A549 (cell line): ENCODE measurements around the gene HSPG2. TPM values are rescaled to one million over a fixed set of nuclear protein-coding genes. Genes with fewer than 3 reads are reported as not detected.

Experiments
- ATAC-seq, 2 experiments: fragments of 200-7000 bp in 1 of 2; fragments of >200 bp in 1 of 2; cut with Nextera tagmentation in 1 of 2; cut with Tn5 transposase in 1 of 2; 3 replicates each; pipeline versions ENCODE4 v1.8.0 to v1.9.1; 2018 to 2020; ENCODE audit warnings: mild to moderate bottlenecking in 1 of 2, moderate library complexity in 1 of 2
- CTCF ChIA-PET: fragments of 300-600 bp; sonication (Branson Sonifier 250); formaldehyde crosslinking; extraction: SDS; loops from one replicate; lab custom pipeline; 2021; ENCODE audit warnings: antibody characterized with exemption, inconsistent platforms; lab: Yijun Ruan, JAX
- POLR2A ChIA-PET: fragments of 350-600 bp; formaldehyde crosslinking; extraction: SDS; loops from one replicate; lab custom pipeline; 2021; ENCODE audit warnings: antibody characterized with exemption, inconsistent platforms; lab: Yijun Ruan, JAX
- DNase-seq, 2 experiments: peaks; one replicate each; pipeline versions ENCODE4 v3.0.0 to v3.0.0-alpha.2; 2011 to 2016; ENCODE audit warnings: low read depth in 1 of 2, low spot score in 1 of 2
- FAIRE-seq: peaks from 2 replicates; lab custom pipeline; 2011; peaks lifted over from hg19 to GRCh38; lab: Jason Lieb, UNC
- H3K27ac ChIP-seq, 2 experiments: fragments of >200 bp; sonication (Bioruptor Twin); formaldehyde crosslinking; 3 replicates each; pipeline ENCODE4 v1.5.1; 2016 to 2017
- H3K4me1 ChIP-seq: fragments of >200 bp; sonication (Bioruptor Twin); formaldehyde crosslinking; 3 replicates; pipeline ENCODE4 v1.6.1; 2016
- H3K4me2 ChIP-seq: fragments of >200 bp; sonication (Bioruptor Twin); formaldehyde crosslinking; 3 replicates; pipeline ENCODE4 v1.6.1; 2016
- H3K4me3 ChIP-seq: fragments of >200 bp; sonication (Bioruptor Twin); formaldehyde crosslinking; 3 replicates; pipeline ENCODE4 v1.5.1; 2016
- H3K9me3 ChIP-seq: fragments of >200 bp; sonication (Bioruptor Twin); formaldehyde crosslinking; 3 replicates; pipeline ENCODE4 v1.6.1; 2016
- CBX2 ChIP-seq: fragments of 200-600 bp; sonication (generic); IDR thresholded peaks from 2 replicates; pipeline ENCODE4 v1.6.1; 2016; ENCODE audit warnings: low read depth, mild to moderate bottlenecking, borderline replicate concordance
- CBX8 ChIP-seq: fragments of 200-600 bp; sonication (generic); IDR thresholded peaks from 2 replicates; pipeline ENCODE4 v1.6.1; 2016
- CHD4 ChIP-seq: fragments of 200-600 bp; sonication (generic); IDR thresholded peaks from 2 replicates; pipeline ENCODE4 v1.6.1; 2016; ENCODE audit warnings: antibody characterized with exemption, mild to moderate bottlenecking, borderline replicate concordance
- EHF ChIP-seq: fragments of 250-450 bp; sonication (Bioruptor Pico); IDR thresholded peaks from 2 replicates; pipeline ENCODE4 v1.5.0; 2020; ENCODE audit warnings: mild to moderate bottlenecking
- EP300 ChIP-seq, 2 experiments: fragments of >200 bp; sonication (Bioruptor Twin); formaldehyde crosslinking; IDR thresholded peaks; 2 replicates in 1 of 2; 3 replicates in 1 of 2; pipeline ENCODE4 v1.6.1; 2016 to 2017
- ESRRA ChIP-seq: fragments of 150-350 bp; IDR thresholded peaks from 2 replicates; pipeline ENCODE4 v1.6.1; 2014; ENCODE audit warnings: mild to moderate bottlenecking, low read length, borderline replicate concordance
- FOSB ChIP-seq: fragments of 250-450 bp; sonication (Bioruptor Pico); IDR thresholded peaks from 2 replicates; pipeline ENCODE4 v1.5.0; 2020; ENCODE audit warnings: mild to moderate bottlenecking, moderate library complexity
- FOXS1 ChIP-seq: fragments of 250-450 bp; sonication (Bioruptor Pico); IDR thresholded peaks from 2 replicates; pipeline ENCODE4 v1.5.0; 2020; ENCODE audit warnings: mild to moderate bottlenecking, moderate library complexity
- HDAC2 ChIP-seq: fragments of 200-600 bp; sonication (generic); IDR thresholded peaks from 2 replicates; pipeline ENCODE4 v1.6.1; 2016
- MYC ChIP-seq: IDR thresholded peaks from 2 replicates; pipeline ENCODE4 v1.6.1; 2012; ENCODE audit warnings: mild to moderate bottlenecking, inconsistent platforms, low read length, improper control_type of control experiment, borderline replicate concordance
- NFE2L2 ChIP-seq: fragments of 150-350 bp; conservative IDR thresholded peaks from 2 replicates; pipeline ENCODE4 v1.6.1; 2014; ENCODE audit warnings: low read length
- RARB ChIP-seq: fragments of 250-450 bp; sonication (Bioruptor Pico); IDR thresholded peaks from 2 replicates; pipeline ENCODE4 v1.8.0; 2021; ENCODE audit warnings: mild to moderate bottlenecking, moderate library complexity
- RCOR1 ChIP-seq: fragments of 150-350 bp; IDR thresholded peaks from 2 replicates; pipeline ENCODE4 v1.6.1; 2014; ENCODE audit warnings: antibody characterized with exemption, low read length, low read depth
- RFX5 ChIP-seq: fragments of 450-650 bp; IDR thresholded peaks from 2 replicates; pipeline ENCODE4 v1.7.1; 2014; ENCODE audit warnings: antibody characterized with exemption, mild to moderate bottlenecking, moderate library complexity
- RNF2 ChIP-seq: fragments of 200-600 bp; sonication (generic); IDR thresholded peaks from 2 replicates; pipeline ENCODE4 v1.6.1; 2016; ENCODE audit warnings: low read depth, mild to moderate bottlenecking, antibody characterized with exemption, moderate library complexity, borderline replicate concordance
- SMC3 ChIP-seq: fragments of >200 bp; sonication (Bioruptor Twin); formaldehyde crosslinking; IDR thresholded peaks from 3 replicates; pipeline ENCODE4 v1.6.1; 2018; ENCODE audit warnings: inconsistent platforms
- SREBF2 ChIP-seq: fragments of 450-650 bp; IDR thresholded peaks from 2 replicates; pipeline ENCODE4 v1.6.1; 2014; ENCODE audit warnings: mild to moderate bottlenecking, moderate library complexity
- TFCP2L1 ChIP-seq: fragments of 250-450 bp; sonication (Bioruptor Pico); IDR thresholded peaks from 2 replicates; pipeline ENCODE4 v1.5.0; 2021; ENCODE audit warnings: mild to moderate bottlenecking
- TP53 ChIP-seq: fragments of 250-450 bp; sonication (Bioruptor Pico); IDR thresholded peaks from 2 replicates; pipeline ENCODE4 v1.5.0; 2021; ENCODE audit warnings: mild to moderate bottlenecking, moderate library complexity
- ZC3H11A ChIP-seq: fragments of 450-650 bp; IDR thresholded peaks from 2 replicates; pipeline ENCODE4 v1.6.1; 2014; ENCODE audit warnings: antibody characterized with exemption, mild to moderate bottlenecking
- ZFP36 ChIP-seq: fragments of 450-650 bp; IDR thresholded peaks from 2 replicates; pipeline ENCODE4 v1.6.1; 2014; ENCODE audit warnings: borderline replicate concordance; ENCODE audit not compliant: partially characterized antibody
- ZNF302 ChIP-seq: fragments of 250-450 bp; sonication (Bioruptor Pico); IDR thresholded peaks from 2 replicates; pipeline ENCODE4 v1.9.0; 2021; ENCODE audit warnings: inconsistent platforms, mild to moderate bottlenecking, moderate library complexity
- ZSCAN20 ChIP-seq: fragments of 250-450 bp; sonication (Bioruptor Pico); IDR thresholded peaks from 2 replicates; pipeline ENCODE4 v1.8.0; 2022; ENCODE audit warnings: mild to moderate bottlenecking, moderate library complexity
- WGBS: methylation state at CpG from one replicate; pipeline ENCODE4 v1.1.6; 2017; ENCODE audit errors: missing lambda C conversion rate; 5-methylcytosine and 5-hydroxymethylcytosine counted together
- polyA plus RNA-seq, 4 experiments: library from polyadenylated mRNA; depleted of rRNA in 3 of 4; stranded (reverse); fragments of >200 nt; fragmentation: RNase III in 1 of 4; extraction: RNeasy Plus Mini Kit Qiagen cat#74134 plus additional on column Dnase treatment in 1 of 4; gene quantifications; 2 replicates in 3 of 4; 3 replicates in 1 of 4; pipeline ENCODE4 v1.2.3, GENCODE V29; 2011 to 2017
- TF ChIP-seq, protein P1 (sequence below): IDR thresholded peaks from 2 replicates; pipeline ENCODE4 v1.6.1; 2012; ENCODE audit warnings: low read depth, borderline replicate concordance
- TF ChIP-seq, protein P2 (sequence below): fragments of 250-450 bp; sonication (Bioruptor Pico); IDR thresholded peaks from 2 replicates; pipeline ENCODE4 v1.5.0; 2021; ENCODE audit warnings: mild to moderate bottlenecking, moderate library complexity, borderline replicate concordance
- TF ChIP-seq, protein P3 (sequence below): fragments of >200 bp; sonication (Bioruptor Twin); formaldehyde crosslinking; IDR thresholded peaks from 3 replicates; pipeline ENCODE4 v1.5.1; 2016
- TF ChIP-seq, protein P4 (sequence below): fragments of 200-600 bp; sonication (generic); IDR thresholded peaks from 2 replicates; pipeline ENCODE4 v1.6.1; 2016; ENCODE audit warnings: antibody characterized with exemption, mild to moderate bottlenecking, moderate library complexity
- TF ChIP-seq, protein P5 (sequence below): fragments of >200 bp; sonication (Bioruptor Twin); formaldehyde crosslinking; IDR thresholded peaks from 3 replicates; pipeline ENCODE4 v1.6.1; 2016

Gene HSPG2
- polyA plus RNA-seq, 2 of the 4 experiments (the other 2 are of a cell fraction) = 7.0 to 42.7 TPM

DNA sequence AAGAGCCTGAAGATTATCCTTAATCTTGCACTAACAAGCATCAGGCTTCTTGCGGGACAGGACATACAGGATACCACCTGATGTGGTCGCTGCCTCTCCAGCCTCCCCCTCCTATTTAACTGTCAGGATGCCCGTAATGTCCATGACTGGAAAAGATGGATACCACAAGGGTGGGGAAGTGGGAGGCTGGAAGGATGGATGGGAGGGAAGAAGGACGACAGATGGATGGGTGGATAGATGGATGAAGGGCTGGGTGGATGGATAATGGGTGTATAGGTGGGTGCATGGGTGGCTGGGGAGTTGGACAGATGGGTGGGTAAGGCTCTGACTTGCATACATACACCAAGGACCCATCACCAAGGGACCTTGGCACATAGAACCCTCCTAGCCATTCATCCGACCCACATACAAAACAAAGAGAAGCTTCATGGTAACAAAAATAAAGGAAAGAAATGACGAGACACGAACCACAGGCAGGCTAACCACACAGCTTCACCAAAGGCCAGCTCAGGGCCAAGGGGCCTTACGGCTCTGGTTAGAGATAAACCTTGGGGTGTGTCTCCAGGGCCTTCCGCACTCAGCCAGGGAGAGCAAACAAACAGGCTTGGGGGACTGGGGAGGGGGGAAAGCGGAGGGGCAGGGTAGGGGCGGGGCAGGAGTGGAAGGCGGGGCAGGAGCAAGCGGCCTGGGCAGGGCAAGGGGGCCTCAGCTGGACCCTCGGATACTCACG, 50.5 kb downstream of the HSPG2 start:
- POLR2A ChIA-PET = no interaction called here
- no peak for FAIRE-seq

DNA sequence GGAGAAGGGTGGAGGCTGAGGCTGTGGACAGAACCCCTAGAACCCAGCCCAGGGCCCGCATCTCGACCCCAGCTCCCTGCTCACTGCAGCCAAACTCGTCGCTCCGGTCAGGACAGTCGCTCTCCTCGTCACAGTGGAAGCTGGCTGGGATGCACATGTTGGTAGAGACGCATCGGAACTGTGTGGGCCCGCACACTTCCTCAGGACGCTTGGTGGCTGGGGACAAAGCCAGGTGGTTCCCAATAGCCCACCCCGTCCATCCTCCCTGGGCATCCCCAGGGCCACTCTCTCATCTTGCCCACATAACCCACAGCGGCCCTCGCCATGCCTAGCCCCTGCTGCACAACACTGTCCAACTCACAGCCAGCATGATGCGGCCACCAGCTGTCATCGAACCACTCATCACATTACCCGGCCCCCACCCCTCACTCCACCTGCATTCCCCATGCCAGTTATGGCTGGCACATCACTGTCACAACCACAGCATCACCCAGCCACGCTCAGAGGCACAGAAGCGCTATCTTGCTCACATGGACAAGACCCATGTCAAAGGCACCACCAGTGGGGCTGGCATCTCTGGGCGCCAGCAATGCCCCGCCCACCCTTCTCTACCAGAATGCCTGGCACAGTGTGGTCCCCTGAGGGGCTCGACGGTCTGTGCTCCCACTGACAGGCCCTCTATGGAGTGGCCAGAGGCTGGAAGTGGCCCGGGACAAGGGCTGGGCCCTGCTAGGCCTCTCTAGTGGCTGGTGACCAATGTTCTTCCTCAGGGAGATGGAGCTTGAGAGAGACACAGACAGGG, 51.7 kb downstream of the HSPG2 start:
- TF ChIP-seq EP300 (IDR thresholded peaks at IDR 0.05) (no peak), ZFP36 (no peak), NFE2L2 (no peak), ESRRA (no peak), ZC3H11A (no peak), SMC3 (no peak), RNF2 (no peak), RFX5 (no peak), HDAC2 (no peak), MYC (no peak), ZNF302 (CRISPR knock-in tag) (no peak)
- TF ChIP-seq, protein P1, sequence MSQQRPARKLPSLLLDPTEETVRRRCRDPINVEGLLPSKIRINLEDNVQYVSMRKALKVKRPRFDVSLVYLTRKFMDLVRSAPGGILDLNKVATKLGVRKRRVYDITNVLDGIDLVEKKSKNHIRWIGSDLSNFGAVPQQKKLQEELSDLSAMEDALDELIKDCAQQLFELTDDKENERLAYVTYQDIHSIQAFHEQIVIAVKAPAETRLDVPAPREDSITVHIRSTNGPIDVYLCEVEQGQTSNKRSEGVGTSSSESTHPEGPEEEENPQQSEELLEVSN = no peak
- TF ChIP-seq, protein P2, sequence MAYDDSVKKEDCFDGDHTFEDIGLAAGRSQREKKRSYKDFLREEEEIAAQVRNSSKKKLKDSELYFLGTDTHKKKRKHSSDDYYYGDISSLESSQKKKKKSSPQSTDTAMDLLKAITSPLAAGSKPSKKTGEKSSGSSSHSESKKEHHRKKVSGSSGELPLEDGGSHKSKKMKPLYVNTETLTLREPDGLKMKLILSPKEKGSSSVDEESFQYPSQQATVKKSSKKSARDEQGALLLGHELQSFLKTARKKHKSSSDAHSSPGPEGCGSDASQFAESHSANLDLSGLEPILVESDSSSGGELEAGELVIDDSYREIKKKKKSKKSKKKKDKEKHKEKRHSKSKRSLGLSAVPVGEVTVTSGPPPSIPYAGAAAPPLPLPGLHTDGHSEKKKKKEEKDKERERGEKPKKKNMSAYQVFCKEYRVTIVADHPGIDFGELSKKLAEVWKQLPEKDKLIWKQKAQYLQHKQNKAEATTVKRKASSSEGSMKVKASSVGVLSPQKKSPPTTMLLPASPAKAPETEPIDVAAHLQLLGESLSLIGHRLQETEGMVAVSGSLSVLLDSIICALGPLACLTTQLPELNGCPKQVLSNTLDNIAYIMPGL (CRISPR knock-in tag) = no peak
- TF ChIP-seq, protein P3, sequence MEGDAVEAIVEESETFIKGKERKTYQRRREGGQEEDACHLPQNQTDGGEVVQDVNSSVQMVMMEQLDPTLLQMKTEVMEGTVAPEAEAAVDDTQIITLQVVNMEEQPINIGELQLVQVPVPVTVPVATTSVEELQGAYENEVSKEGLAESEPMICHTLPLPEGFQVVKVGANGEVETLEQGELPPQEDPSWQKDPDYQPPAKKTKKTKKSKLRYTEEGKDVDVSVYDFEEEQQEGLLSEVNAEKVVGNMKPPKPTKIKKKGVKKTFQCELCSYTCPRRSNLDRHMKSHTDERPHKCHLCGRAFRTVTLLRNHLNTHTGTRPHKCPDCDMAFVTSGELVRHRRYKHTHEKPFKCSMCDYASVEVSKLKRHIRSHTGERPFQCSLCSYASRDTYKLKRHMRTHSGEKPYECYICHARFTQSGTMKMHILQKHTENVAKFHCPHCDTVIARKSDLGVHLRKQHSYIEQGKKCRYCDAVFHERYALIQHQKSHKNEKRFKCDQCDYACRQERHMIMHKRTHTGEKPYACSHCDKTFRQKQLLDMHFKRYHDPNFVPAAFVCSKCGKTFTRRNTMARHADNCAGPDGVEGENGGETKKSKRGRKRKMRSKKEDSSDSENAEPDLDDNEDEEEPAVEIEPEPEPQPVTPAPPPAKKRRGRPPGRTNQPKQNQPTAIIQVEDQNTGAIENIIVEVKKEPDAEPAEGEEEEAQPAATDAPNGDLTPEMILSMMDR = no peak
- TF ChIP-seq, protein P4, sequence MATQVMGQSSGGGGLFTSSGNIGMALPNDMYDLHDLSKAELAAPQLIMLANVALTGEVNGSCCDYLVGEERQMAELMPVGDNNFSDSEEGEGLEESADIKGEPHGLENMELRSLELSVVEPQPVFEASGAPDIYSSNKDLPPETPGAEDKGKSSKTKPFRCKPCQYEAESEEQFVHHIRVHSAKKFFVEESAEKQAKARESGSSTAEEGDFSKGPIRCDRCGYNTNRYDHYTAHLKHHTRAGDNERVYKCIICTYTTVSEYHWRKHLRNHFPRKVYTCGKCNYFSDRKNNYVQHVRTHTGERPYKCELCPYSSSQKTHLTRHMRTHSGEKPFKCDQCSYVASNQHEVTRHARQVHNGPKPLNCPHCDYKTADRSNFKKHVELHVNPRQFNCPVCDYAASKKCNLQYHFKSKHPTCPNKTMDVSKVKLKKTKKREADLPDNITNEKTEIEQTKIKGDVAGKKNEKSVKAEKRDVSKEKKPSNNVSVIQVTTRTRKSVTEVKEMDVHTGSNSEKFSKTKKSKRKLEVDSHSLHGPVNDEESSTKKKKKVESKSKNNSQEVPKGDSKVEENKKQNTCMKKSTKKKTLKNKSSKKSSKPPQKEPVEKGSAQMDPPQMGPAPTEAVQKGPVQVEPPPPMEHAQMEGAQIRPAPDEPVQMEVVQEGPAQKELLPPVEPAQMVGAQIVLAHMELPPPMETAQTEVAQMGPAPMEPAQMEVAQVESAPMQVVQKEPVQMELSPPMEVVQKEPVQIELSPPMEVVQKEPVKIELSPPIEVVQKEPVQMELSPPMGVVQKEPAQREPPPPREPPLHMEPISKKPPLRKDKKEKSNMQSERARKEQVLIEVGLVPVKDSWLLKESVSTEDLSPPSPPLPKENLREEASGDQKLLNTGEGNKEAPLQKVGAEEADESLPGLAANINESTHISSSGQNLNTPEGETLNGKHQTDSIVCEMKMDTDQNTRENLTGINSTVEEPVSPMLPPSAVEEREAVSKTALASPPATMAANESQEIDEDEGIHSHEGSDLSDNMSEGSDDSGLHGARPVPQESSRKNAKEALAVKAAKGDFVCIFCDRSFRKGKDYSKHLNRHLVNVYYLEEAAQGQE = no peak
- 94% methylated on average over 17 of the region's 24 CpGs for WGBS
- DNase-seq (no peak), ATAC-seq (no peak), FAIRE-seq (no peak)
- ChIA-PET CTCF (no interaction called here), POLR2A (no interaction called here)
- H3K4me2 ChIP-seq = no peak overlapping the region
- no peaks in the 10 kb centered on the region for H3K9me3 ChIP-seq
- H3K27ac ChIP-seq = no peak overlapping the region
- H3K4me1 ChIP-seq = no peaks in the 10 kb centered on the region
- H3K4me3 ChIP-seq = no peak overlapping the region

More for the DNA sequence above, 50.5 kb downstream of the HSPG2 start:
- CTCF ChIA-PET = interaction anchor here (0.5 kb wide), 1 partner anchor 135 kb away, joined by 4 read pairs; no protein-coding TSS in a partner anchor
- H3K4me2 ChIP-seq = no peak overlapping the region
- 94% methylated on average over 12 of the region's 15 CpGs for WGBS
- ATAC-seq = no peak
- no peak overlapping the region for H3K4me3 ChIP-seq
- H3K9me3 ChIP-seq = no peaks in the 10 kb centered on the region
- TF ChIP-seq CHD4 (no peak), ZC3H11A (no peak), CBX2 (no peak), ZSCAN20 (CRISPR knock-in tag) (no peak), TFCP2L1 (no peak), FOXS1 (CRISPR knock-in tag) (no peak), EHF (CRISPR knock-in tag) (no peak), ZNF302 (CRISPR knock-in tag) (no peak), ZFP36 (no peak), FOSB (CRISPR knock-in tag) (no peak), SMC3 (no peak), CBX8 (no peak), SREBF2 (no peak), RARB (CRISPR knock-in tag) (no peak), MYC (no peak), TP53 (CRISPR knock-in tag) (no peak), RCOR1 (no peak)
- TF ChIP-seq, protein P5, sequence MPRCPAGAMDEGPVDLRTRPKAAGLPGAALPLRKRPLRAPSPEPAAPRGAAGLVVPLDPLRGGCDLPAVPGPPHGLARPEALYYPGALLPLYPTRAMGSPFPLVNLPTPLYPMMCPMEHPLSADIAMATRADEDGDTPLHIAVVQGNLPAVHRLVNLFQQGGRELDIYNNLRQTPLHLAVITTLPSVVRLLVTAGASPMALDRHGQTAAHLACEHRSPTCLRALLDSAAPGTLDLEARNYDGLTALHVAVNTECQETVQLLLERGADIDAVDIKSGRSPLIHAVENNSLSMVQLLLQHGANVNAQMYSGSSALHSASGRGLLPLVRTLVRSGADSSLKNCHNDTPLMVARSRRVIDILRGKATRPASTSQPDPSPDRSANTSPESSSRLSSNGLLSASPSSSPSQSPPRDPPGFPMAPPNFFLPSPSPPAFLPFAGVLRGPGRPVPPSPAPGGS = no peak
- TF ChIP-seq, protein P1 = no peak
- H3K4me1 ChIP-seq = no peaks in the 10 kb centered on the region
- H3K27ac ChIP-seq = no peak overlapping the region
- no peak for DNase-seq
